GM19035 (cell line): ENCODE measurements around the gene KLC3.
"Not testable (repeated sequence)": the region's sequence is repeated elsewhere in the genome, so short reads cannot be mapped to it uniquely, and the experiment has no call there.

ENCODE experiments used
- ATAC-seq: cut with Tn5 transposase; IDR thresholded peaks from one replicate; pipeline ENCODE4 v1.9.1; 2021; ENCODE audit not compliant: unreplicated experiment

The KLC3 gene

DNA sequence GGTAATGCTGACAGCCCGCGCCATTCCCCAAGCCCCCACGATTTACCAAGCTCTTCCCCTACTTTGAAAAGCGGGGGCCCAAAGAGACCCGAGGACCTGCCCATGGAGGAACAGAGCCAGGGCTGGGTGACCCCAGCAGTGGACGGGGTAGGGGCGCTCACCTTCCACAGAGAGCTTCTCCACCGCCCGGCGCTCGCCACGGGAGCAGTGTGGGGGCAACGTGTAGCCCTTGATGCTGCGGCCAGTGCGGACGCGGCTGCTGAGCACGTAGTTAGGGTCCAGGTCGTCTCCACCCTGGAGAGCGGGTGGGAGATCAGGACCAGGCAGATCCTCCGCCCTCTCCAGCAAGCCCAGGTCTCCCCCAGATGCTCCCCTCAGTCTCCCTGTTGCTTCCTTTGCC lies 25.2 kb upstream of the KLC3 start:
- no peak for ATAC-seq

DNA sequence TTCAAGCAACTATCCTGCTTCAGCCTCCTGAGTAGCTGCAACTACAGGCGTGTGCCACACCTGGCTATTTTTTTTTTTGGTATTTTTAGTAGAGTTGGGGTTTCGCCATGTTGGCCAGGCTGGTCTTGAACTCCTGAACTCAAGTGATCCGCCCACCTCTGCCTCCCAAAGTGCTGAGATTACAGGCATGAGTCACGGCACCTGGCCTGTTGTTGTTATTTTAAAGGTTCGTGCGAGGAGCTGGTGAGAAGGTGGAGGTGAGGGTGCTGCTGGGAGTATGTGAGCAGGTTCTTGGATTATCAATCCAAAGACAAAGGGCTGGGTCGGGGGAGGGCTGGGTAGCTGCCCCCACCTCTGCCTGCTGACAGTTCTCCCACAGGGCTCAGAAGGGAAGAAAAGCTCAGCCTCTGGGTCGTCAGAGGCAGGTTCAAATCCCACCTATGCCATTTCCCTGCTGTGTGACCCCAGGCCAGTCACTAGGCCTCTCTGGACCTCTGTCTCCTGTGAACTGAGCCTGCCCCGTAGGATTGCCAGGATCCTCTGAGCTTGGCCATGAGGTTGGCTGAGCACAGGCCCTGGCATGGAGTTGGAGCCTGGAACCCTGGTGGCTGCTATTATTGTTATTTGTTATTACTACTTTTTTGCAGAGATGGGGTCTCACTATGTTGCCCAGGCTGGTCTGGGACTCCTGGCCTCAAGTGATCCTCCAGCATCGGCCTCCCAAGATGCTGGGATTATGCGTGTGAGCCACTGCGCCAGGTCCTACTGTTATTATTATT lies 19.4 kb upstream of the KLC3 start:
- no peak for ATAC-seq

DNA sequence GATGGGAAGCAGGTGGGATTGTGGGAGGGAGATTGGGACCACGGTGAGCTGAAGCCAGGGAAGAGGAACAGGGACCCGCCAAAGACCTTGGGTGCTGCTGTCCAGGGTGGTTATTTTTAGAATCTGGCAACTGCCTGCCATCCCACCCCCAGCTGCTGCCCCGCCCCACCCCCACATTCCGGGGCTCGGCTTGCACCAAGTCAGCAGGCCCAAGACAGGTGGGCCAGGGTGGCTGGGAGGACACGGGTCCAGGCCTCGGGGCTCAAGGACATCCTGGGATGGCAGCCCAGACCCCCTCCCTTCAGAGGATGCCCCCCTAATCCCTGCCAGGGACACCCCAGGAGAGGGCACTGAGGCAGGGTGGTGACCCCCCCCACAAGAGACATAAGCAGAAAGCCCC lies 18.7 kb upstream of the KLC3 start:
- ATAC-seq = no peak

DNA sequence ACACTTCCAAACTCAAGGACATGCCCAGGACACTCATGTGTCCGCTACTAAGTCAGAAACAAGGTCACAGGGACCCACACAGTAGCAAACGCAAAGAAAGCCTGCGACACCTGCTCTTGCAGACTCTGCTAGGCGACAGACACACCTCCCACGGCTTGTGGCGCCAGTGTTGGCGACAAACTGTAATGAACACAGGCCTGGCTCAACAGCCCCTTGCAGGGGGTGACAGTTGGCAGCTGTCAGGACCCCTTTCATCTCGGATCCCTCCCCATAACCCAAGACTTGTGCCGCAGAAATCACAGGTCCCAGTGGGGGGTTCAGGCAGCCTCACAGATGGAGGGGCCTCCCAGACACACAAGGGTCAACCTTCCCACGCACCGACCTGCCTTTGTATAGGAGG lies 18.2 kb upstream of the KLC3 start:
- ATAC-seq = no peak

DNA sequence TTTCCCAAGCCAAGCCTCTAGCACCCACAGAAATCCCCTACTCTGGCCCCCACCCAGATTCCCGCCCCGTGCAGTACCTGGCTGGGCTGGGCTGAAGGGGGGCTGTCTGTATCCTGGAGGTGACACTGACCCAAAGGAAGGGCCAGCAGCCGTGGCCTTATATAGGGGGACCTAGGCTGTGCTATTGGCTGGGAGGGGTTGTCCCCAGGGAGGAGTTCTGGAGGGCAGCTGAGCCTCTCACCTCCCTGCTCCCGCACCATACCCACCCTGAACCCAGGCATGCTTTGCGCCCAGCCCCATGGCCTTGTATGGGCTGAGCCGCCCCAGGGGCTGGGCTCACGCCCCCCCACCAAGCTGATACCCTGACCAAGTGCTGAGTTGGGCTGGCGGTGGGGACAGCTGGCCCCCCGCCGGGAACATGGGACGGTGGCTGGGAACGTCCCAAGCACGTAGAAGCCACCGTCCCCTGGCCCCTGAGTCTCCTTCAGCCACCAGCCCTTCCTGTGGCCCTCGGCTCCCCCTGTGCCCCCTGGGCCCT lies 17.7 kb upstream of the KLC3 start, which contains the start of gene CKM:
Gene CKM, minus strand, starts transcription at position 132 of the 538 bp plus-strand sequence. CDS start 3,162 bp downstream, outside the sequence.
- ATAC-seq = no peak

DNA sequence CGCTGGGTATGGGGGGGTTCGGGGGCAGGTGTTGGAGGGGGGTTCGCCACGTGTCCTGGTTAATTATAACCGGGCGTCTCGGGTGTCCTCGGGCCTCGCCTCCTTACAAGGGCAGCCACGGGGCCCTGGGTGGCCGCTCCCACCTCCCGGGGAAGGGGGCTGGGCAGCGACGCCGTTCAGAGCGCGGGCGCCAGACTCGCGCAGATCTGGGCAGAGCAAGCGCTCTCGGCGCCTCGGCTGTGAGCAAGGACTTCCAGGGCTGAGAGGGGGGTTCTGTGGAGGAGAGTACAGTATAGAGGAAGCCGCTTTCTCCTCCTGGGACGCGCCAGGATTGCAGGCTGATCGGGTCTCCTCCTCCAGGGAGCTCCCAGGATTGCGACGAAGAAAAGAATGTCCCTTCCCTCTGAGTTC lies 16.9 kb upstream of the KLC3 start:
- no peak for ATAC-seq

DNA sequence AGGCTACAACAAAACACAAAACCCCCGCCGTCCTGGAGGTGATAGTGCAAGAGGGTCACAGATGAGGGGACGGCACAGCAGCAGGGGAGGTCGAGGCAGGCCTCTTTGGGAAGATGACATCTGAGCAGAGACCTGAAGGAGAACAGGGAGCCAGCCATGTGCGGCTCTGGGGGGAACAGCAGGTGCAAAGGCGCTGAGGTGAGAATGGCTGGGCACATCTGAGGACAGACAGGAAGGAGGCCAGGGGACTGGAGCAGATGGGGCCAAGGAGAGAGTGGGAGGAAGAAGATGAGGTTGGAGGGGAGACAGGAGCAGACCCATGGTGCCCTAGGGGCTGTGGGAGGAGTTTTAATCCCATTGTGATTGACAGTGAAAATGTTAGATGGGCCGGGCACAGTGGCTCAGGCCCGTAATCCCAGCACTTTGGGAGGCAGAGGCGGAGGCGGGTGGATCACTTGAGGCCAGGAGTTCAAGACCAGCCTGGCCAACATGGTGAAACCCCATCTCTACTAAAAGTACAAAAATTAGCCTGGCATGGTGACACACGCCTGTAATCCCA lies 16.1 kb upstream of the KLC3 start:
- ATAC-seq = no peak

DNA sequence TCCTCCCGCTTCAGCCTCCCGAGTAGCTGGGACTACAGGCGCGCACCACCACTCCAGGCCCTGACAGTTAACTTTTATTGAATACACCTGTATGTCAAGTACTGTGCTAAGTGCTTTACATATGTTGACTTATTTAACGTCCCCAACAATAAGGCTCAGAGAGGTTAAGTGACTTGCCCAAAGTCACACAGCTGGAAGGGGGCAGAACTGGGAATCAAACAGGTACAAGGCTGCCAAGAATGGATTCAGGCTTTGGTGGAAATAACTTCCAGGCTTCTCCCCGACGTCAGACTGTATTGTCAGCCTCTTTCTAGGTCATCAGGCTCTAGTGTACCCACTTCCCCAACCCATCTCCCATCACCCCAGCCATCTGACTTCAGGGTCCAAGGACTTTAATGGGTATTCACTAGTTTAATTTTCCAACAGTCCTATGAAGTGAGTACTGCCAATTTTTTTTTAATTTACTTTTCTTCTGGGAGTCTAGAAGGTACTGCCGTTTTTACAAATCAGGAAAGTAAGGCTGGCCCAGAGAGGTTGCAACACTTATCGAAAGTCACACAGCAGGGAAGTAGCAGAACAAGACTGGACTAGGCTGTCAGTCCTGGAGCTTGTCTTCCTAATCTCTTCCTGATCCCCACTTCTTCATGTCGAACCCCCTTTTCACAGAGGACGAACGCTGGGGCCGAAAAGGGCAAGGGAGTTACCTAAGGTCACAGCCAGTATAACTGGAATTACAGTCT lies 13.0 kb upstream of the KLC3 start:
- ATAC-seq = no peak

DNA sequence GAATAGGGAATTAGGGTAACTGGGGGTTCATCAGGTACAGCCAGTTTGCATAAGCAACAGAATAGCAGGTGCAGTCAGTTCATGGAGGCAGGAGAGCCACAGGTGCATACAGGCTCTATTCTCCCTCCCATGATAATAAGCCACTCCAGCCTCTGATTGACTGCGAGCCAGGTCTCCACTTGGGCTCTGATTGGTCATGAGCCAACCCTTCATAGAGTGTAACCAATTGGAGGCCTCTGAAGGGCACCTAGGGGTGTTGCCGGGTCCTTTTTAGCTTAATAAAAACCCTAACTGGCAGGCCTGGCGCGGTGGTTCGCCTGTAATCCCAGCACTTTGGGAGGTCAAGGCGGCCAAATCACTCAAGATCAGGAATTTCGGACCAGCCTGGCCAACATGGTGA lies 9.1 kb upstream of the KLC3 start:
- no peak for ATAC-seq

DNA sequence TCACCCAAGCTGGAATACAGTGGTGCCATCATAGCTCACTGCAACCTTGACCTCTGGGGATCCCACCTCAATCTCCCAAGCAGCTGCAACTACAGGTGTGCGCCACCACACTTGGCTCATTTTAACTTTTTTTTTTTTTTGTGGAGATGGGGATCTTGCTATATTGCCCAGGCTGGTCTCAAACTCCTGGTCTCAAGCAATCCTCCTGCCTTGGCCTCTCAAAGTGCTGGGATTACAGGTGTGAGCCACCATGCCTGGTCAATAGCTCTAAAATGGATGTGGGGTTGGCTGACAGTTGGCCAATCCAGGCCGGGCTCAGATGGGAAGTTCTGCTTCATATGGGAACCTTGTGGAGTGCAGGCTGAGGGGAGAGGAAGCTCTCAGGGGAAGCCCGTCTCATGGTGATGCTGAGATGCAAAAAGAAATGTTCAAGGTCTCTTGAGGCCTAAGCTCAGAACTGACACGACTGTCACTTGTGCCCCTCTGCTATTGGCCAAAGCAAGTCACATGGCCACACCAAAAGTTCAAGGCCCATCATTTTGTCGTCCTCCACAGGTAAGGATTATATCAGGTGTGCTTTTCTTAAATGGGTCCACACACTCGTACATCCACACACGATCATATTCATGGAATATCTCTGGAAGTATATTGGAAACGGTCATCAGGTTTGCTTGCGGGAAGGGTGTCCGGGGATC lies 6.8 kb upstream of the KLC3 start:
- ATAC-seq = no peak

DNA sequence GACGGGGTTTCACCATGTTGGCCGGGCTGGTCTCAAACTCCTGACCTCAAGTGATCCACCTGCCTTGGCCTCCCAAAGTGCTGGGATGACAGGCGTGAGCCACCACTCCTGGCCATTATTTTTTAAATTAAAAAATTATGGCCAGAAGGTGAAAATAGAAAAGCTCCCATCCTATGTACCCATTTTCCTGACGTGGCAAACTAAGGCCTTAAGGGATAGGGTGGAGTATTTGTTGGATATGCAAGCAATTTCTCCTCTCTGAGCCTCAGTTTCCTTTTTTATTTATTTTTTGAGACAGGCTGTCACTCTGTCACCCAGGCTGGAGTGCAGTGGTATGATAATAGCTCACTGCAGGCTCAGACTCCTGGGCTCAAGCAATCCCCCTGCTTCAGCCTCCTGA lies 5.7 kb upstream of the KLC3 start:
- not testable (repeated sequence) for ATAC-seq

DNA sequence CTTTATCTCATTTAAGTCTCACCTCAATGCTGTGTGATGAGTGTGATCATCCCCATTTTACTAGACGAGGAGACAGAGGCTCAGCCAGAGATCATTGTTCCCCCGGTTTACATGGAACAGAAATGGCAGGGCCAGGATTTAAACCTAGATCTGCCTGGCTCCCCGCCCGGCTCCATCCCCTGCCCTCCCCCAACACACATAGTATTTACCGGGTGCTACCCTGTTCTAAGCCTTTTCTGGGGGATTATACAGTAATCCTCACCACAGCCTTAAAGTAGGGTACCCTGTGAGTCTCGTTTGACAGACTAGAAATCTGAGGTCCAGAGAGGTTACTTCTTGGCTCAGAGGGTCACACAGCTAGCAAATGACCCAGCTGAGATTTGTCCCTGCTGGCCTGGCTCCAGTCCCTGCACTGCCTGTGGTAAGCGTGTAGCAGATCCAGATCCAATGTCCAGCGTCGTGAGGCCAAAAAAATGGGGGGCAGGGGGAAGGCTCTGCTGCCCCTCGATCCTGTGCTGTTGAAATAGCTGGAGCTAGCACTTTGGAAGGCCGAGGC lies 3.8 kb upstream of the KLC3 start:
- no peak for ATAC-seq

DNA sequence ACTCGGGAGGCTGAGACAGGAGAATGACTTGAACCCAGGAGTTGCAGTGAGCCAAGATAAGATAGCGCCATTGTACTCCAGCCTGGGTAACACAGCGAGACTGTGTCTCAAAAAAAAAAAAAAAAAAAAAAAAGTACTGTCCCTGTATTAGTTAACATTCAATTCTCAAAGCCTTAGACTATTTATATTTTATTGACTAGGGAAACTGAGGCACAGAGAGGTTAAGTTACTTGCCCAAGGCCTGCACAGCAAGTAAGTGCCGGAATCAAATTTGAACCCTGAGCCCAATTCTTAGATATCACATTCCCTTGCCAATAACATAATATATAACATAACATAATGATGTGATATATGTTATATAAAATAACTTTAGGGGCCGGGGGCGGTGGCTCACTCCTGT lies 921 bp upstream of the KLC3 start:
- no peak for ATAC-seq

DNA sequence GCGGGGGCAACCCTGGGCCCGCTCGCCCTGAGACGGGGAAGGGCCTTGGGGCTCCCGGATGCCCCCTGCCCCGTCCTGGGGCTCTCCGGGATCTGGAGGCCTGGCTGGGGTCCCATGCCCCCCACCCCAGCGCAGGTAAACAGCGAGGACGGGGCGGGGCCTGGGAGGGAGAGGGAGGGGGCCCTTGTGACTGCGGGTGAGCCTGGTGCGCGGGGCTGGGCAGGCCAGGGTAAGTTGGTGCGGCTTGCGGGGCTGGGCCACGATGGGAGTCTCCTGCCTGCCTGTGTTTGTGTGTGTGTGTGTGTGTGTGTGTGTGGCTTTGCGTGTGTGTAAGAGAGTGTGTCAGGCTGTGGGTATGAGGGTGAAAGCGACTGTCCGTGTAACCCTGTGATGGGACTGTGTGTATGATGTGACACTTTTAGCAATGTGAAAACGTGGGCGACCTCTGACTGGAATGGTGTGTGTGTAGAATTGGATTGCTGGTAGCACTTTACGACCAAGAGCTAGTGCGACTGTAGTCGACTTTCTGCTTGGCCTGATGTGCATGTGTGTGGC lies 426 bp downstream of the KLC3 start:
- ATAC-seq = no peak

DNA sequence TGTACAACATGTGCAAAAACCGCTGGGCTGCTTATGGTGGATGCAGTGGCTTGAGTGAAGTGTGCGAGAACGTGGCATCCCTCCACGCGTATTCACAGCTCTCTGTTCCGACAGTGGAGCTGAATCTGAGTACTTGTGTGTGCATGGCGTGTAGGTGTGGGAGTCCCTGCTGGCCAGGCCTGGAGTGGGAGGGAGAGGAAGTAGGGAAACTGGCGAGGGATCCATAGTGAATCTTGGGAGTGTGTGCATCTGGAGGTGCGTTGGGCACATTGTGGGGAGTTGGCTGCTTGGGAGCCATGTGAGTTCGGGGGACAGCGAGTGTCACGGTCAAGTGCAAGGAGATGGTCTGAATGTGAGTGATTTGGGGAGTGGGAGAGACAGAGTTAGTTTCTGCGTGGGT lies 2.4 kb downstream of the KLC3 start:
- ATAC-seq = no peak

DNA sequence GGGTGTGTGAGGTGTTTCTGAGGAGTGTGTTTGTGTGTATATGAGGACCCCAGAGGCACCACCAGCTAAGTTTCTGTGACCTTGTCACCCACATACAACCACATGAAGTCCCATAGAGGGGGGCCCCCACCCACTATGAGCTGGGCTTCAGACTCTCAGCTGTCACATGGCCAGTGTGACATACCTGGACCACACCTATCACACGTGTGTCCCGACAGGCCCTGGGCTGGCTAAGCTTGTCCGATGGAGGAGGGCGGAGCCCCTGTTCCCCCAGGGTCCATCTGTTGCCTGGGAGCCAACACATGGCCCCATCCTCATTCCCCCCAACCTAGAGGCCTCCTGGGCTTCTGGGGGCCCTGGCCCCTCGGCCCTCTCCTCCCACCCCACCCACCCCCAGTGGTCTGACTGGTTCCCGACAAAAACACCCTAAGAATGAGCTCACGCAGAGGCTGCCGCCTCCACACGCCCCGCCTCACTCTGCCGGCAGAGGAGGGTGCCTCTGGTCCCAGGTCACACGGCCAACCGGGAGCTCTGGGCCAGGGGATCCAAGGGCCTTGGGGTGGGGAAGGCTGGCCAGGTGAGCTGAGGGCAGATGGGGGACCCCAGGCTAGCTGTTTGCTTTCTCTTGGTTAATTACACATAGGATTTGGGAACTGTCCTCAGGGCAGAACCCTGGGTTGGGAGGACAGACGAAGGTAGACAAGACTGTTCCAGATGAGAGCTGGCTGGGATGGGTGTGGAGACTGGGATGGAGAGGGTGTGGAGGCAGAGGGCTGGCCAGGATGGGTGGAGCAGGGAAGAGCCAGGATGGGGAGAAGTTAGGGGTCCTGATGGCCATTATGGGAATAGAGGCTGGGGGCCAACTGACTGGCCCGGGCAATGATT lies 4.3 kb downstream of the KLC3 start:
- ATAC-seq = no peak

DNA sequence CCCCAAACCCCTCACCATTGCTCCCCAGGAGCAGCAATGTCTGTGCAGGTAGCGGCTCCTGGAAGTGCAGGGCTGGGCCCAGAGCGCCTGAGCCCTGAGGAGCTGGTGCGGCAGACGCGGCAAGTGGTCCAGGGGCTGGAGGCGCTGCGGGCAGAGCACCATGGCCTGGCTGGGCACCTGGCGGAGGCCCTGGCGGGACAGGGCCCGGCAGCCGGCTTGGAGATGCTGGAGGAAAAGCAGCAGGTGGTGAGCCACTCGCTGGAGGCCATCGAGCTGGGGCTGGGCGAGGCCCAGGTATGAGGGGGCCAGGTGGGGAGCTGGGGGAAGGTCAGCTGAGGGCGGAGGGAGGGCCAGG lies 4.9 kb downstream of the KLC3 start:
- ATAC-seq = no peak

DNA sequence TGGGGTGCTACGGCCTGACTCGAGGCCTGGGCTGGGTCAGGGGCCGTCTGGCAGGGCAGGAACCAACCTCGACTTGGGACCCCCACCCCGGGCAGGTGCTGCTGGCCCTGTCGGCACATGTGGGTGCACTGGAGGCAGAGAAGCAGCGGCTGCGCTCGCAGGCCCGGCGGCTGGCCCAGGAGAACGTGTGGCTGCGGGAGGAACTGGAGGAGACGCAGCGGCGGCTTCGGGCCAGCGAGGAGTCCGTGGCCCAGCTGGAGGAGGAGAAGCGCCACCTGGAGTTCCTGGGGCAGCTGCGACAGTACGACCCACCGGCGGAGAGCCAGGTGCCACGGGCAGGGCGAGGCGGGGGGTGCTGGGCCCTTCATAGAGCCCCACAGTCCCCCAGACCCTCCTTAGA lies 5.9 kb downstream of the KLC3 start:
- no peak for ATAC-seq

DNA sequence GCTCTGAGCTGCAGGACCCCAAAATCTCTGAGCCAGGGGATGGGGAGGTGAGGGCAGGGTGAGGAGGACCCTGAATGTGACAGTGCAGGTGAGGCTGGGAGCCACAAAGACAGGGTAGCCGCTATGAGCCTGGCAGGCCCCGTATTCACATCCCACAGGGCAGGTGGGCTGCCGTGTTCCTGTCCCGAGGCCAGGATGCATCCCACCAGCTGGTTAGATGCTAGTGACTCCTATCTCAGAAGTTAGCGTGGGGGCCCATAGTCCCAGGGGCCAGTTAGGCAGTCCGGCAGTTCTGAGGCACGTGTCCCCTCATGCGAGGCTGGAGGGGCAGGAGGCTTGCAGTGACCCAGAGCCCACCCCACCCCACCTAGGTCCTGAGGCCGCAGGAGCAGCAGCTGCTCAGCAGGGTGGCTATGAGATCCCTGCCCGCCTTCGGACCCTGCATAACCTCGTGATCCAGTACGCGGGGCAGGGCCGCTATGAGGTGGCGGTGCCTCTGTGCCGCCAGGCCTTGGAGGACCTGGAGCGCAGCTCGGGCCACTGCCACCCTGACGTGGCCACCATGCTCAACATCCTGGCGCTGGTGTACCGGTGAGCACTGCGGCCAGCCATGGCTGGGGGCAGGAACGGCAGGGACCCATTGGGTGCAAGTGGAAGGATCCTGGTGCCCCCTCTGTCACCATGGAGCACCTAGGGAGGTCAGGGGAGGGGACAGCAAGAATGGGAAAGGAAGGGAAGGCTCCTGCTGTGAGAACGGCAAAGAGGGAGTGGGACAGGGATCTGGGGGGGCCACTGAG lies 7.2 kb downstream of the KLC3 start:
- ATAC-seq = no peak
